K562 (cell line): ENCODE data around the gene KLHDC7A. TPM values are rescaled to one million over a fixed set of nuclear protein-coding genes. Genes with fewer than 3 reads are reported as not detected.
A peak's percentile ranks its signal among the peaks of the same experiment; 100 is the strongest.

Source experiments
- HMG20A ChIP-seq: fragments of 450-650 bp; formaldehyde crosslinking; conservative IDR thresholded peaks from 2 replicates; pipeline ENCODE4 v1.4.0; 2020; ENCODE audit warnings: mild to moderate bottlenecking, mixed read lengths
- HOXB6 ChIP-seq: fragments of 250-450 bp; sonication (Bioruptor Pico); IDR thresholded peaks from 2 replicates; pipeline ENCODE4 v1.5.1; 2022; ENCODE audit warnings: mild to moderate bottlenecking, borderline replicate concordance
- JUNB ChIP-seq: fragments of 450-650 bp; formaldehyde crosslinking; conservative IDR thresholded peaks from 2 replicates; pipeline ENCODE4 v1.4.0; 2020; ENCODE audit warnings: mild to moderate bottlenecking
- PPARD ChIP-seq: fragments of 250-450 bp; sonication (Bioruptor Pico); IDR thresholded peaks from 2 replicates; pipeline ENCODE4 v1.8.0; 2022; ENCODE audit warnings: inconsistent platforms, mild to moderate bottlenecking, moderate library complexity
- RFX1 ChIP-seq: fragments of 450-650 bp; IDR thresholded peaks from 2 replicates; pipeline ENCODE4 v1.6.1; 2016; ENCODE audit warnings: mild to moderate bottlenecking, moderate library complexity
- RNF2 ChIP-seq: sonication (generic); IDR thresholded peaks from 2 replicates; pipeline ENCODE4 v1.6.1; 2016
- SMAD2 ChIP-seq: fragments of 150-350 bp; IDR thresholded peaks from 2 replicates; pipeline ENCODE4 v1.6.1; 2014; ENCODE audit warnings: low read depth, mild to moderate bottlenecking, low read length
- SMARCE1 ChIP-seq: fragments of 450-650 bp; IDR thresholded peaks from 2 replicates; pipeline ENCODE4 v1.7.1; 2016; ENCODE audit warnings: mild to moderate bottlenecking
- SRSF9 ChIP-seq: fragments of 200-400 bp; formaldehyde crosslinking; IDR thresholded peaks from 2 replicates; pipeline ENCODE4 v1.6.1; 2017; ENCODE audit warnings: low read depth, low read length, borderline replicate concordance
- ZFX ChIP-seq: sonication (generic); formaldehyde crosslinking; IDR thresholded peaks from 2 replicates; pipeline ENCODE4 v1.8.0; 2022; ENCODE audit warnings: mild to moderate bottlenecking, missing genetic modification reagents, moderate library complexity
- ZNF121 ChIP-seq: sonication (generic); formaldehyde crosslinking; conservative IDR thresholded peaks from 2 replicates; pipeline ENCODE4 v1.8.0; 2022; ENCODE audit warnings: missing genetic modification reagents
- ZNF586 ChIP-seq: fragments of 450-650 bp; formaldehyde crosslinking; conservative IDR thresholded peaks from 2 replicates; pipeline ENCODE4 v1.4.0; 2020; ENCODE audit warnings: mild to moderate bottlenecking, moderate library complexity
- ZNF589 ChIP-seq: fragments of 200-800 bp; sonication (Bioruptor generic); IDR thresholded peaks from 2 replicates; pipeline ENCODE4 v1.6.1; 2016; ENCODE audit warnings: low read depth, missing genetic modification characterization, missing compliant biosample characterization
- polyA plus RNA-seq, 8 experiments: library from polyadenylated mRNA; depleted of rRNA in 4 of 8; stranded (reverse) in 5 of 8; unstranded in 3 of 8; fragments of >200 nt; fragmentation: Nextera tagmentation in 2 of 8; fragmentation: Illumina TruSeq in 1 of 8; extraction: Ambion mirVana in 2 of 8; extraction: Trizol in 1 of 8; gene quantifications; 2 replicates each; pipeline versions ENCODE4 v1.2.1 to v1.2.3, GENCODE V29; 2011 to 2014; ENCODE audit warnings: inconsistent platforms in 1 of 8, missing spikeins in 1 of 8
- total RNA-seq, 7 experiments: library from RNA; depleted of rRNA in 6 of 7; stranded (reverse); fragments of >200 nt in 6 of 7; fragmentation: Illumina TruSeq in 2 of 7; extraction: Trizol in 2 of 7; gene quantifications; 2 replicates each; pipeline versions ENCODE4 v1.2.1 to v1.2.3, GENCODE V29; 2011 to 2021; ENCODE audit warnings: low replicate concordance in 1 of 7
- TF ChIP-seq, protein P1 (sequence below), 2 experiments: fragments of 450-650 bp in 1 of 2; sonication (generic) in 1 of 2; formaldehyde crosslinking in 1 of 2; IDR thresholded peaks; 2 replicates each; pipeline versions ENCODE4 v1.7.1 to v1.9.0; 2016 to 2022; ENCODE audit warnings: inconsistent platforms in 1 of 2, mild to moderate bottlenecking in 1 of 2, missing genetic modification reagents in 1 of 2
- TF ChIP-seq, protein P2 (sequence below), 2 experiments: fragments of 450-650 bp in 1 of 2; sonication (generic) in 1 of 2; formaldehyde crosslinking; conservative IDR thresholded peaks; 2 replicates each; pipeline versions ENCODE4 v1.4.0 to v1.8.1; 2020 to 2022; ENCODE audit warnings: mild to moderate bottlenecking in 1 of 2, missing genetic modification reagents in 1 of 2
- TF ChIP-seq, protein P3 (sequence below): IDR thresholded peaks from 3 replicates; pipeline ENCODE4 v1.6.1; 2011; ENCODE audit warnings: borderline replicate concordance, mild to moderate bottlenecking; ENCODE audit not compliant: insufficient read length, insufficient read depth

KLHDC7A gene
- total and polyA plus RNA-seq, 9 of the 15 experiments (the other 6 are each of a cell fraction or from before 2014, with no cell fraction given), result 0.01 to 0.02 (median 0.01) TPM; not detected in 6

DNA sequence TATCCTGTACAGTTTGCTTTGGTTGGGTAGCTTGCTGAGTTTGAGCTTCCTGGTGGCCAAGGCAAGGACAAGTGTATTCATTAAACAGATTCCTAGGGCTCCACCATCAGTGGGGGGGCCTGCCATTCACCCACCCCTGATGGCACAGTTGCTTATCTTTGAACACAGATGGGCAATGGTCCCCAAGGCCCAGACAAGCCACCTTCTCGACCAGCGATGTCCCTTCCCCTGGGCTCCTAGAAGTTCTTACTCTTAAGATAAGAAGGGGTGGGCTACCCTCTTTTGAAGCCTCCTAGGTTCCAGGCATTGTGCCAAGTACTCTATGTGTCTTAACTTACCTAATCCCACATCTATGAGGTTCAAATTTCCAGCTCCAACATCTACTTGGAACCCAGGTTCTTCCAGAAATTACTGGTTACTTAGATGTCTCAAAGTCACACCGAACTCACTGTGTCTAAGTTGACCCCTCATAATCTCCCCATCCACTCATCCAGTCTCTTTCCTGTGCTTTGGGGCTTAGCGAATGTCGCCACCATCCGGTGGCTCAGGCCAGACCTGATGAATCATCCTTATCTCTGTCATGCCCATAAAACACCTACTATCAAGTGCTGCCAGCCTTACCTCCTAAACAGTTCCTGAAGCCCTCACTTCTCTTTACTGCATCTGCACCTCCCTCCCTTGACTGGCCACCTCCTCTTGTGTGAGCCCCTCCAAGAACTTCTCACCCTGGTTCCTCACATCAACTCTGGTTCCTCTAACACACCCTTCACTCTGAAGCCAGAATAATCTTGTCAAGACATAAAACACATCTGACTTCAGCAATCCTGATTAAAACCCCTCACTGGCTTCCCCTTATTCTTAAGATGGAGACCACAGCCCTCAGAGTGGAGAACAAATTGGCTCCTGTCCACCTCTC, 50.1 kb downstream of the KLHDC7A start (continued):
- TF ChIP-seq PPARD (CRISPR knock-in tag), result no peak
- TF ChIP-seq, protein P1, sequence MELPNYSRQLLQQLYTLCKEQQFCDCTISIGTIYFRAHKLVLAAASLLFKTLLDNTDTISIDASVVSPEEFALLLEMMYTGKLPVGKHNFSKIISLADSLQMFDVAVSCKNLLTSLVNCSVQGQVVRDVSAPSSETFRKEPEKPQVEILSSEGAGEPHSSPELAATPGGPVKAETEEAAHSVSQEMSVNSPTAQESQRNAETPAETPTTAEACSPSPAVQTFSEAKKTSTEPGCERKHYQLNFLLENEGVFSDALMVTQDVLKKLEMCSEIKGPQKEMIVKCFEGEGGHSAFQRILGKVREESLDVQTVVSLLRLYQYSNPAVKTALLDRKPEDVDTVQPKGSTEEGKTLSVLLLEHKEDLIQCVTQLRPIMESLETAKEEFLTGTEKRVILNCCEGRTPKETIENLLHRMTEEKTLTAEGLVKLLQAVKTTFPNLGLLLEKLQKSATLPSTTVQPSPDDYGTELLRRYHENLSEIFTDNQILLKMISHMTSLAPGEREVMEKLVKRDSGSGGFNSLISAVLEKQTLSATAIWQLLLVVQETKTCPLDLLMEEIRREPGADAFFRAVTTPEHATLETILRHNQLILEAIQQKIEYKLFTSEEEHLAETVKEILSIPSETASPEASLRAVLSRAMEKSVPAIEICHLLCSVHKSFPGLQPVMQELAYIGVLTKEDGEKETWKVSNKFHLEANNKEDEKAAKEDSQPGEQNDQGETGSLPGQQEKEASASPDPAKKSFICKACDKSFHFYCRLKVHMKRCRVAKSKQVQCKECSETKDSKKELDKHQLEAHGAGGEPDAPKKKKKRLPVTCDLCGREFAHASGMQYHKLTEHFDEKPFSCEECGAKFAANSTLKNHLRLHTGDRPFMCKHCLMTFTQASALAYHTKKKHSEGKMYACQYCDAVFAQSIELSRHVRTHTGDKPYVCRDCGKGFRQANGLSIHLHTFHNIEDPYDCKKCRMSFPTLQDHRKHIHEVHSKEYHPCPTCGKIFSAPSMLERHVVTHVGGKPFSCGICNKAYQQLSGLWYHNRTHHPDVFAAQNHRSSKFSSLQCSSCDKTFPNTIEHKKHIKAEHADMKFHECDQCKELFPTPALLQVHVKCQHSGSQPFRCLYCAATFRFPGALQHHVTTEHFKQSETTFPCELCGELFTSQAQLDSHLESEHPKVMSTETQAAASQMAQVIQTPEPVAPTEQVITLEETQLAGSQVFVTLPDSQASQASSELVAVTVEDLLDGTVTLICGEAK (IDR thresholded peaks at IDR 0.05), result no peak; the same call in 1 of the 2 replicates
- TF ChIP-seq, protein P1 (CRISPR knock-in tag; IDR thresholded peaks at IDR 0.05), result no peak
- TF ChIP-seq, protein P2, sequence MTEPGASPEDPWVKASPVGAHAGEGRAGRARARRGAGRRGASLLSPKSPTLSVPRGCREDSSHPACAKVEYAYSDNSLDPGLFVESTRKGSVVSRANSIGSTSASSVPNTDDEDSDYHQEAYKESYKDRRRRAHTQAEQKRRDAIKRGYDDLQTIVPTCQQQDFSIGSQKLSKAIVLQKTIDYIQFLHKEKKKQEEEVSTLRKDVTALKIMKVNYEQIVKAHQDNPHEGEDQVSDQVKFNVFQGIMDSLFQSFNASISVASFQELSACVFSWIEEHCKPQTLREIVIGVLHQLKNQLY (CRISPR knock-in tag; conservative IDR thresholded peaks at IDR 0.05), result no peak
- TF ChIP-seq ZNF586 (CRISPR knock-in tag), result no peak
- TF ChIP-seq RNF2, result peak; percentile 31; the same call in 1 of the 2 replicates
- TF ChIP-seq JUNB (CRISPR knock-in tag), result peak; percentile 86
- TF ChIP-seq SMARCE1, result peak; percentile 96
- TF ChIP-seq, protein P3, sequence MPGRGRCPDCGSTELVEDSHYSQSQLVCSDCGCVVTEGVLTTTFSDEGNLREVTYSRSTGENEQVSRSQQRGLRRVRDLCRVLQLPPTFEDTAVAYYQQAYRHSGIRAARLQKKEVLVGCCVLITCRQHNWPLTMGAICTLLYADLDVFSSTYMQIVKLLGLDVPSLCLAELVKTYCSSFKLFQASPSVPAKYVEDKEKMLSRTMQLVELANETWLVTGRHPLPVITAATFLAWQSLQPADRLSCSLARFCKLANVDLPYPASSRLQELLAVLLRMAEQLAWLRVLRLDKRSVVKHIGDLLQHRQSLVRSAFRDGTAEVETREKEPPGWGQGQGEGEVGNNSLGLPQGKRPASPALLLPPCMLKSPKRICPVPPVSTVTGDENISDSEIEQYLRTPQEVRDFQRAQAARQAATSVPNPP, result no peak
- no peak for TF ChIP-seq HOXB6 (CRISPR knock-in tag)
- no peak for TF ChIP-seq SRSF9
- TF ChIP-seq RFX1, result no peak
- TF ChIP-seq ZFX (CRISPR knock-in tag), result no peak
- TF ChIP-seq ZNF589 (CRISPR knock-in tag), result peak; percentile 73
- no peak for TF ChIP-seq HMG20A (CRISPR knock-in tag)
- no peak for TF ChIP-seq ZNF121 (CRISPR knock-in tag)
- no peak for TF ChIP-seq SMAD2
